ENCODE results near the gene RAB31.
"Not testable (repeated sequence)": the region's sequence is repeated elsewhere in the genome, so short reads cannot be mapped to it uniquely, and the experiment has no call there.

Gene RAB31

GRCh38 chr18:9708057-9708433 lies at the start of gene RAB31:
Gene RAB31 (plus strand): TSS chr18:9708301. CDS start chr18:9708406, 105 bp downstream.
- peak; percentile 11 for DNase-seq (ENCODE audit: low read depth)

GRCh38 chr18:9659499-9660375 lies 48.4 kb upstream of the RAB31 start:
- no peak for DNase-seq (ENCODE audit: low read depth)

GRCh38 chr18:9661564-9661963 lies 46.5 kb upstream of the RAB31 start:
- no peak for DNase-seq (ENCODE audit: low read depth)

- DNase-seq (ENCODE audit: low read depth) = no peak
These were observed 44.7 kb upstream of the RAB31 start for GRCh38 chr18:9663377-9663776.

- no peak for DNase-seq (ENCODE audit: low read depth)
These were observed 42.8 kb upstream of the RAB31 start for GRCh38 chr18:9665314-9665713.

GRCh38 chr18:9666548-9666947 lies 41.6 kb upstream of the RAB31 start:
- no peak for DNase-seq (ENCODE audit: low read depth)

GRCh38 chr18:9669016-9669415 lies 39.1 kb upstream of the RAB31 start:
- DNase-seq (ENCODE audit: low read depth) = no peak

- no peak for DNase-seq (ENCODE audit: low read depth)
These were observed 36.9 kb upstream of the RAB31 start for GRCh38 chr18:9671214-9671613.

GRCh38 chr18:9673296-9674251 lies 34.5 kb upstream of the RAB31 start:
- DNase-seq (ENCODE audit: low read depth) = no peak

- not testable (repeated sequence) for DNase-seq (ENCODE audit: low read depth)
These were observed 29.9 kb upstream of the RAB31 start for GRCh38 chr18:9678216-9678615.

- DNase-seq (ENCODE audit: low read depth) = no peak
These were observed 29.0 kb upstream of the RAB31 start for GRCh38 chr18:9679125-9679524.

GRCh38 chr18:9681217-9681616 lies 26.9 kb upstream of the RAB31 start:
- no peak for DNase-seq (ENCODE audit: low read depth)

GRCh38 chr18:9682572-9682971 lies 25.5 kb upstream of the RAB31 start:
- no peak for DNase-seq (ENCODE audit: low read depth)

GRCh38 chr18:9683418-9684396 lies 24.4 kb upstream of the RAB31 start:
- no peak for DNase-seq (ENCODE audit: low read depth)

- no peak for DNase-seq (ENCODE audit: low read depth)
These were observed 23.1 kb upstream of the RAB31 start for GRCh38 chr18:9684881-9685614.

GRCh38 chr18:9685615-9685890 lies 22.5 kb upstream of the RAB31 start:
- DNase-seq (ENCODE audit: low read depth) = no peak

GRCh38 chr18:9688036-9688741 lies 19.9 kb upstream of the RAB31 start:
- DNase-seq (ENCODE audit: low read depth) = no peak

GRCh38 chr18:9689253-9689652 lies 18.8 kb upstream of the RAB31 start:
- no peak for DNase-seq (ENCODE audit: low read depth)

GRCh38 chr18:9690418-9691188 lies 17.5 kb upstream of the RAB31 start:
- DNase-seq (ENCODE audit: low read depth) = no peak

GRCh38 chr18:9691235-9691634 lies 16.9 kb upstream of the RAB31 start:
- no peak for DNase-seq (ENCODE audit: low read depth)
